GM12872 (cell line): ENCODE results near the gene MEGF11.

Experiments used
- CTCF ChIP-seq: IDR thresholded peaks from 3 replicates; pipeline ENCODE4 v1.5.1; 2011; ENCODE audit warnings: low read depth, mild to moderate bottlenecking, low read length, moderate library complexity; ENCODE audit not compliant: insufficient read depth

Gene MEGF11

GRCh38 chr15:66196602-66197001 lies 56.9 kb downstream of the MEGF11 start:
- TF ChIP-seq CTCF: no peak

- TF ChIP-seq CTCF: no peak
Measured at GRCh38 chr15:66195621-66196230, 57.8 kb downstream of the MEGF11 start.

- no peak for TF ChIP-seq CTCF
Measured at GRCh38 chr15:66193066-66193465, 60.5 kb downstream of the MEGF11 start.

- TF ChIP-seq CTCF: no peak
Measured at GRCh38 chr15:66190746-66191145, 62.8 kb downstream of the MEGF11 start.

GRCh38 chr15:66189291-66189690 lies 64.3 kb downstream of the MEGF11 start:
- TF ChIP-seq CTCF: no peak

- 0 out of 3 replicates have a peak, but pooled peaks have one; percentile 12 for TF ChIP-seq CTCF
Measured at GRCh38 chr15:66188464-66188863, 65.1 kb downstream of the MEGF11 start.

- no peak for TF ChIP-seq CTCF
Measured at GRCh38 chr15:66187271-66187670, 66.3 kb downstream of the MEGF11 start.
